Natural killer cell treated with Interleukin-12 subunit alpha and Interleukin-12 subunit beta and Interleukin-15 and Interleukin-18, amount 100 ng/mL, for 72 hours (primary cell): Measurements from ENCODE around the gene CHCHD4. TPM values are rescaled to one million over a fixed set of nuclear protein-coding genes. Genes with fewer than 3 reads are reported as not detected.
"Not testable (repeated sequence)": the region's sequence is repeated elsewhere in the genome, so short reads cannot be mapped to it uniquely, and the experiment has no call there.

Source experiments
- ATAC-seq, 2 donors: fragments of 150-1000 bp; cut with Tn5 transposase in 1 of 2; sonication (Bioruptor Pico), chemical (Tn5 transposase) in 1 of 2; 2 replicates each; pipeline ENCODE4 v1.10.0; 2021
- DNase-seq: peaks from one replicate; pipeline ENCODE4 v3.0.0; 2022; ENCODE audit warnings: low spot score
- H3K27ac Mint-ChIP-seq, 2 donors: 1 replicate in 1 of 2; 2 replicates in 1 of 2; pipeline ENCODE4 v1.8.0; 2022; ENCODE audit warnings: mixed read lengths in 2 of 2, mild to moderate bottlenecking in 1 of 2, moderate library complexity in 1 of 2
- H3K27me3 Mint-ChIP-seq, 2 donors: 1 replicate in 1 of 2; 2 replicates in 1 of 2; pipeline ENCODE4 v1.8.0; 2022; ENCODE audit warnings: mixed read lengths in 2 of 2
- H3K36me3 Mint-ChIP-seq: one replicate; pipeline ENCODE4 v1.8.0; 2022; ENCODE audit warnings: mixed read lengths
- H3K4me1 Mint-ChIP-seq, 2 donors: 1 replicate in 1 of 2; 2 replicates in 1 of 2; pipeline ENCODE4 v1.8.0; 2022; ENCODE audit warnings: low read depth in 2 of 2, mixed read lengths in 2 of 2, mild to moderate bottlenecking in 1 of 2
- H3K4me3 Mint-ChIP-seq: one replicate; pipeline ENCODE4 v1.8.0; 2022; ENCODE audit warnings: mixed read lengths
- H3K9me3 Mint-ChIP-seq: 2 replicates; pipeline ENCODE4 v1.8.0; 2022; ENCODE audit warnings: mixed read lengths
- total RNA-seq, 2 donors: library from RNA; stranded (reverse); gene quantifications; one replicate each; pipeline ENCODE4 v1.2.3, GENCODE V29; 2022

The CHCHD4 gene
- total RNA-seq, 2 donors from 2014 or later: 13.2 to 14.6 TPM

DNA sequence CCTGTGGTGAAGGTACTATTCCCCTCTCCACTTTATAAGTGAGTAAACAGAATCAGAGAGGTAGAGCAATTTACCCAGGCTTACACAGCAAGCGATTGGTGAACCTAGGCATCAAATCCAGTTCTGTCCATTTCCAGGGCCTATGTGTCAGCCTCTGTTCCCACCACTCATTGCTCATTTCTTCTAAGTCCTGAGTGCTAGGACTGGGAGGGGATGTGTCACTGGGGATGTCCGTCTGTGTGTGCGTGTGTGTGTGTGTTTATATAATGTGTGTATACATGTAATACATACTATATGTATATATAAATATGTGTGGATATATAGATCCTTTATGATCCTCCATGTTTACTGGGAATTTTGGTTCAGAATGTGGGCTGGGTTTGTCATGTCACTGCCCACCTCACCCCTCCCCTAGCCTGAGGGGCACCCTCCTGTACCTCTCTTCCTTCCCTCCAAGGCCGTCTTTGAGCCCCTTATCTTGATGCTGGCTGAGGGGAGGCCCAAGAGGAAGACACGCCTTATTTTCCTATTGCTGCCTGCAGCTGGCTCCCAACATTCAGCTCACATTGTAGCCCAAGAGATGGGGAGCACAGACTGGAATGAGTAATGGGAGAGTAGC lies 2.3 kb upstream of the CHCHD4 start:
- no peak for ATAC-seq

DNA sequence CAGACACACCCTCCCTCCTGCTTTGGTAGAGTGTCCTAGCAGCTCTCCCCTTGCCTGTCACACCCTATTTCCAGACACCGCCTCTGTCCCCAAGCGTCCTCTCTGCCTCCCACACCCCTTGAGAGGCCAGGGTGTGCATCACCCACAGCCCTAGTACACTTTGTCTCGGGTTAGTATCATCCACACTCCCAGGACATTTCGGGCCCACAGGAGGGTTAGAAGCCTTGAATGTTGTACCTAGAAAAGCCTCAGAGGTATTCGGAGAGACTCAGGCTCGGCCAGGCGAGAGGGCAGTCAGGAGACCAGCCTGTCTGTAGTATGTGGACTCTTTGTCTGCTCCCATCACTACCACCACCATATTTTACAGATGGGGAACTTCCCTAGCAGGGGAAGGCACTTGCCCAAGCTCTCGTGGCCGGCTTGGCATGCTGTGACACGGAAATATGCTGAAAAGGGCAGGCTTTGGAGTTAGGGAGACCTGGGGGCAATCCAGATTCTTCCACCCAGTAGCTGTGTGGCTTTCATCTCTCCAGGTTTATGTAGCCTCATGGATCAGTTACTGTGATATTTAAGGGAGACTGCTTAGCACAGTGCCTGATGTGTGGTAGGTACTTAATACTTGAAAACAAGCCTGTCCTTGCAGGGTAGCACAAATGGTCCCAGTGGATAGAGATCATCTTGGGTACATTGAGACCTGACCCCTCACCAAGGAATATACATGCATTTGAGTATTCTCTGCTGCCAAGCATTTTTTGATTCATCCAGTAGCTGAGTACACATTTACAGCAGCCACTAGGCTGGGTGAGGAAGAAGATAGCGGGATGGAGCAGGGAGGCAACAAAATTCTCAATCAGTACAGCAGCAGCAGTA lies 1.6 kb upstream of the CHCHD4 start:
- Mint-ChIP-seq H3K36me3 (peaks cover 21% of the 10 kb centered on the region), H3K4me3 (peak overlapping the region; percentile 99), H3K27me3 (no peaks in the 10 kb centered on the region), H3K4me1 (peaks cover 50 to 55% of the 10 kb centered on the region in 2 donors), H3K9me3 (no peaks in the 10 kb centered on the region), H3K27ac (peak overlapping the region; percentile 95)
- DNase-seq (peak; percentile 56), ATAC-seq (no peak)

More for the DNA sequence above, 2.3 kb upstream of the CHCHD4 start:
- peaks cover 26% of the 10 kb centered on the region for H3K36me3 Mint-ChIP-seq
- H3K4me3 Mint-ChIP-seq: peak overlapping the region; percentile 99
- no peaks in the 10 kb centered on the region for H3K9me3 Mint-ChIP-seq
- H3K4me1 Mint-ChIP-seq: peaks cover 50 to 55% of the 10 kb centered on the region in 2 donors
- peak; percentile 28 for DNase-seq
- no peaks in the 10 kb centered on the region for H3K27me3 Mint-ChIP-seq
- peak overlapping the region; percentile 67 to 95 for H3K27ac Mint-ChIP-seq

DNA sequence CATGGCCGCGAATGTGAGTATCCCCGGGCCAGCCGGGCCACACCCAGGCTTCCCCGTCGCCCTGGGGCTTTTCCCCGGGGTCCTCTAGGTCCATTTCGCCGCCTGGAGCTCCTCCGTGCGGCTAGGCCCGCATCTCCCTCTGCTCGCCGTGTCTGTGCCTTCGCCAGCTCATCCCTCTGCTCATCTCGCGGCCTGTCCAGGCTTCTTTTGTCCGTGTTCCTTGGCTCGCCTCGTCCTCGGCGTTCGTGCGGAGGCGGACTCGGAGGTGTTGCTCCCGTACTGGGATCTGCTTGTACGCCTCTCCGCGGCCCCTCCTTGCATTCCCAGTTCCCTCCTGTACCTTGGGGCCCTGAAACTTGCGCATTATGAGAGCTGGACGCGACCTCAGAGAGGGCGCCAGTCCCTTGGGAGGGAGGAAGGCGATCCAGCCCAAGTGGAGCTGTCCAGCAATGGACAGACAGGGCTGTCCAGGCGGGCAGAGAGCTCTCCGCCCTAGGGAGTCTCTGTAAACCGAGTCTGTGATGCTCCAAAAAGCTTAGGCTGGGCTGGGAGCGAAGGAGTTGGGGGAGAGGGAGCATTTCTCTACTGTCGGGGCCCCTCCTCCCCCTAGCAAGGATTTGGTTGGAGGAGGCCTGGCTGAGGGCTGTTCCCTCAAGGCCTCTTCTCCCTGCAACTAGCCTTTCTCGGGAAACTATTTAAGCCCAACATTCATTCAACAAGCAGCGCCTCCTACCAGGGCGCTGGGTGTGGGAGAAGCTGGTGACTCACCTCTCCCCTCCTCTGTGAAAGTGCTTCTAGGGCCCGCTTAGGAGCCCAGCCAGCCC lies 735 bp upstream of the CHCHD4 start:
- Mint-ChIP-seq H3K36me3 (peaks cover 25% of the 10 kb centered on the region), H3K4me3 (peak overlapping the region; percentile 99)

DNA sequence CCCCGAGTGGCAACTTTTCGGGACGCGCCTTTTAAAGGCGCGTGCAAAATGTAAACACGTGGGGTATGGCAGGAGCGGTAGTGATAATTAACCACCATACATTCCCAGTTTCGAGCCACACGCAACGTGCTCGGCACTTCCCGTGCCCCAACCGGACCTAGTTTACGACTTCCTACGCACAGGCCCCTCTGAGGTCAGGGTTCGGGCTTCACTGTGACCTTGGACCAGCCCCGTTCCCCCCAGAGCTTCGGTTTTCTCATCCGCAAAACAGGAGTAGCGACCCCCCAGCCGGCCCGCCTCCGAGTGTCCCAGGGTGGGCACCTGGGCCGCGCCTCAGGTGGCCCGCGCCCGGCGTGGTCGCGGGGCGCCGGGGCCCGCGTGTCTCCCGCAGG lies 451 bp downstream of the CHCHD4 start:
- Mint-ChIP-seq H3K4me1 (peaks cover 48 to 60% of the 10 kb centered on the region in 2 donors), H3K4me3 (peak overlapping the region; percentile 99), H3K27me3 (no peaks in the 10 kb centered on the region), H3K27ac (peak overlapping the region; percentile 95), H3K36me3 (peaks cover 20% of the 10 kb centered on the region), H3K9me3 (no peaks in the 10 kb centered on the region)
- peak; percentile 66 to 69 for ATAC-seq
- no peak for DNase-seq

More for the DNA sequence above, 735 bp upstream of the CHCHD4 start:
- H3K27me3 Mint-ChIP-seq: no peaks in the 10 kb centered on the region
- H3K4me1 Mint-ChIP-seq: peaks cover 50 to 57% of the 10 kb centered on the region in 2 donors
- ATAC-seq: peak in 1 of 2 donors; percentile 46
- peak; percentile 70 for DNase-seq
- peak overlapping the region; percentile 95 for H3K27ac Mint-ChIP-seq
- no peaks in the 10 kb centered on the region for H3K9me3 Mint-ChIP-seq

DNA sequence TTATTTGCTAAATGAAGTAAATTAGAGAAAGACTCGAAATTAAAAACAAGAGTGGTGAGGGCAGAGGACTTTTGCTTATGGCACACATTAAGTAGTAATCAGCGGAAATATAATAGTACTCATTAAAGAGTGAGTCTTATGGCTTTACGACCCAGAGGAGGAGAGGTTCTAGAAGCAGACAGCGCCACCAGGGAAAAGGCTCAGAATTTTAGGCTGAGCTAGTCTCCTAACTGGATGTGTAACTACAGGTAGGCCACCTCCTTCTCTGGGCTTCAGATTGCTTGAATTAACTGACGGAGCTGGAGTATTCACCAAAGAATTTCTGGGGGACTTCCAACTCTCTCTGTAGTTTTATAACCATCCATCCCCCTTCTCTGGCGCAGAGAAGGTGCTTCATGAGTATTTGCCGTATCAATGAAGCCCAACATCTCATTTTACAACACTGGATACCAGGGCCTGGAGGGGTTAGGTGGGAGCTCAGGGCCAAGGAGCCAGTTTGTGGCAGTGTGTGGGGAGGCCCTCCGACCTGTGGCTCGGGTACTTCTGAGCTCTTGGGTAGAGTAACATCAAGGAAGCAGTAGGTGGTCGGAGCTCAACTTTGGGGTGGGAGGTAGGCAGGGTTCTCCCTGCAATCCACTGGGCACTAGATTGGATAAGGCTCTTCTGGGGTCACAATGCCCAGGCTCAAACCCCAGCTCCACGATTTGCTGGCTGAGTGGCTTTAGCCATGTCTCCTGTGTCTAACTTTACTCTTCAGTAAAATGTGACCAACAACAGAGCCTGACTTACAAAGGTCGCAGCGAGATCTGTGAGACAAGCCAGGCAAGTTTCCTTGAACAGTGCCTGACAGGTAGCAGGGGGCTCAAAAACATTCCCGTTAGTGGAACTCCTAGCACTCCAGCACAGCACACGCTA lies 1.1 kb downstream of the CHCHD4 start:
- Mint-ChIP-seq H3K27ac (peak overlapping the region; percentile 95), H3K4me1 (peaks cover 45 to 56% of the 10 kb centered on the region in 2 donors), H3K9me3 (no peaks in the 10 kb centered on the region), H3K36me3 (peaks cover 15% of the 10 kb centered on the region), H3K4me3 (peak overlapping the region; percentile 99), H3K27me3 (no peaks in the 10 kb centered on the region)
- no peak for DNase-seq
- ATAC-seq: no peak

DNA sequence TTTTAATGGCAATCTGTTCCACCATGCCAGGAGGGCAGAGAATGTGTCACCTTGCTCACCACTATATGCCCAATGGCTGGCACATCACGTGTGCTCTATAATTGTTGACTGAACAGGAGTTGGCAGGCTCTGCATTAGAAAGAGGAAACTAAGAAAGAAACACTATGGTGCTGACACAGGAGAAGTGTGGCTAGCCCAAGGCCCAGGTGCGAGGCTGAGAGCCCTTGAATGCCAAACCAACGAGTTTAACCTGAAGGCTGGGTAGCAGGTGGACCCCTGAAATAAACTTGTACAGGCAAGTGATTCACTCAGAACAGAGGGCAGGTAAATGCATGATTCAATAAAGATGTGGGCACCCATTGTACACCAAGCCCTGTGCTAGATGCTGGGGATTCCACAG lies 2.4 kb downstream of the CHCHD4 start:
- Mint-ChIP-seq H3K4me1 (peaks cover 32 to 43% of the 10 kb centered on the region in 2 donors), H3K36me3 (peaks cover 10% of the 10 kb centered on the region), H3K27ac (peak overlapping the region; percentile 95), H3K9me3 (no peaks in the 10 kb centered on the region), H3K4me3 (peak overlapping the region; percentile 74), H3K27me3 (no peaks in the 10 kb centered on the region)
- ATAC-seq (no peak), DNase-seq (no peak)

DNA sequence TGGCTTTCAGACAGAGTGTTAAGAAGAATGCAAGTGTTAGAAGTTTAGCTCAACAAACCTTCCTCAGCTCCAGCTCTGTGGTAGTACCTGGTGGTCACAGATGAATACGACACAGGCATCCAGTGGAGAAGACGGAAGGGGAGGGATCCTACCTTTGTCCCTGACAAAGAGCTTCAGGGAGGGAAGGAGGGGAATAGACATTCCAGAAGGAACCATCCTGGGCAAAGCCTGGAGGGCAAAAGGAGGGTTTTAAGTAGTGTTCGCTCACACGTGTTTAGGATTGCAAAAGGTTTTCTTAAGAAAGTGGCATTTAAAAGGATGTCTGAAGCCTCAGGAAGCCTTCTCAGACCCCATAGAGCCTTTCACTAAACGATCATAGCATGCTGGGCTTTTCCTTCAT lies 2.8 kb downstream of the CHCHD4 start:
- no peak for DNase-seq
- H3K4me3 Mint-ChIP-seq: peak overlapping the region; percentile 74
- no peaks in the 10 kb centered on the region for H3K9me3 Mint-ChIP-seq
- peaks cover 10% of the 10 kb centered on the region for H3K36me3 Mint-ChIP-seq
- H3K27ac Mint-ChIP-seq: peak overlapping the region in 1 of 2 donors; percentile 95
- H3K27me3 Mint-ChIP-seq: no peaks in the 10 kb centered on the region
- H3K4me1 Mint-ChIP-seq: peaks cover 31 to 40% of the 10 kb centered on the region in 2 donors
- ATAC-seq: no peak

DNA sequence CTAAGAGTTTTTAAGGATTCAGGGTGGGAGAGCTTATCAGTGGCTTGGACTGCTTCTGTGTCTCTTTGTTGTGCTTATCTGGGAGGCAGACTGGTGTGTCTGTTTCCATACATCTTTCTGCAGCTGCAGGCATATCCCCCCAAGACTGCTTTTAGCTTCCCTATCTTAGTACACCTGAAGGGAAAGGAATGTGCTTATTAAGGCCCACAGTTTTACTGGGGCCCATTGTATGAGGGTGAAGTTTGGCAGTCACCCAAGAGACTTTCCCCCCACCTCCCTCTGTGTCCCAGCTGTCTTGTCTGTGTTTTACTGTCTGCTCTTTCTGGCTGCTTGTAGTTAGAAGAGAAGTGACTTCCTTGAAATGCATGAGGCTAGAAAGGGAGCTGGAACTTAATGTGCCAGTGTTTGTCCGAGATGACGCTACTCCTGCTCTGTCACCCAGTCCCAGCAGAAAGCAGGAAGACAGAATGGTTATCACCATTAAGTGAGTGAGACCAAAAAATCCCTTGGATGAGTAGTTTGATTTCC lies 3.7 kb downstream of the CHCHD4 start:
- not testable (repeated sequence) for H3K27ac Mint-ChIP-seq, H3K9me3 Mint-ChIP-seq, DNase-seq, ATAC-seq, H3K4me3 Mint-ChIP-seq, H3K27me3 Mint-ChIP-seq
- Mint-ChIP-seq H3K4me1 (peaks cover 24 to 32% of the 10 kb centered on the region in 2 donors), H3K36me3 (peaks cover 10% of the 10 kb centered on the region)

DNA sequence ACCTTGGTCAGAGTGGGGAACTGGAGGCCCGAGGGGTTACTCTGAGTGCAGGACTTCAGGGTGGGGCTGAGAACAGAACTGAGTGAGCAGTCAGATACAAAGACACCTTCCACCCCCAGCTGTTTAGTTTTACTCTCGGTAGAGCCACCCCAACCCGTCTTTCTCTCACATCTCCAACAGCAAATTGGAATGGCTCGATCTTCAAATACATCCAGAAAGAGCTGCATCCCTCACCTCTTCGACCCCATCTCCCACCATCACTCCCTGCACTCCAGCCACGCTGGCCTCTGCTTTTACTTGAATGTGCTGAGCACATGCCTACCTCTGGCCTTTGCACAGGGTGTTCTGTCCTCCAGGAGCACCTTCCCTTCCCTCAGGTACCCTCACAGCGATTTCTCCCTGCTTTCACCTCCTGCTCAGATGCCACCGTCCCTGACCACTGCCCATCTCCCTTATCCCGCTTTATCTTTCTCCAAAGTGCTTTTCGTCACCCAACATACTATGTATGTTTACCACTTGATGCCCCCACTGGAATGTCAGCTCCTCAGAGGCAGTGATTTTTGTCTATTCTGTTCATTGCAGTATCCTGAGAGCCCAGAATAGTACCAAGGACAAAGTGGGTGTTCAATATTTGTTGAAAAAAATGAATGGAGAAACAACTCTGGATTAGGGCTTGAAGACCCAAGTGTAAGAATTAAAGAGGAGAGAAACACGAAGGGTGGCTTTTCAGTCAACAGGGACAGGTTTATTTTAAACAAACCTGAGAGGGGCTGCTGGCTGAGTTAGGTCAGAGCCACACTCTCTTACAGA lies 4.4 kb downstream of the CHCHD4 start:
- H3K27ac Mint-ChIP-seq: no peak overlapping the region
- no peaks in the 10 kb centered on the region for H3K27me3 Mint-ChIP-seq
- no peak for DNase-seq
- no peak for ATAC-seq
- H3K36me3 Mint-ChIP-seq: peaks cover 10% of the 10 kb centered on the region
- no peak overlapping the region for H3K4me3 Mint-ChIP-seq
- H3K9me3 Mint-ChIP-seq: no peaks in the 10 kb centered on the region
- peaks cover 20 to 26% of the 10 kb centered on the region in 2 donors for H3K4me1 Mint-ChIP-seq

DNA sequence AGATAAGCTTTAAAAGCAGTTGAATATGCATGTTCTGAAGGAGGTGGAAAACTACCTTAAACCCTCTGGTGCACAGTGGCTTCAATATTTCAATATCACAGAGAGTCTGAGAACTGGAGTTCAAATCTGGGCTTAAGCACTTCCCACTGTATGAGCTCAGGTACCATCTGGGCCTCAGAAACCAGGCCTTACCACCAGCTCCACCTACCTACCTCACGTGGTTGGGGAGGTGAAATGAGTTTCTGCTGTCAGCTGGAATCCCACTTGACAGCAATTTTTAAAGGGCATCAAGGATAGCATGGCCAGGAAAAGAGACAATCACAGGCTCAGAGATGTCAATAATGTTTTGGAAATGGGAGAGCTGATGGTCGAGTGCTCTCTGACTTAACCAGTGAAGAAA lies 5.0 kb downstream of the CHCHD4 start:
- Mint-ChIP-seq H3K36me3 (peaks cover 14% of the 10 kb centered on the region), H3K4me3 (no peak overlapping the region), H3K9me3 (no peaks in the 10 kb centered on the region), H3K4me1 (peaks cover 20 to 25% of the 10 kb centered on the region in 2 donors), H3K27me3 (no peaks in the 10 kb centered on the region), H3K27ac (no peak overlapping the region)
- DNase-seq (no peak), ATAC-seq (no peak)

DNA sequence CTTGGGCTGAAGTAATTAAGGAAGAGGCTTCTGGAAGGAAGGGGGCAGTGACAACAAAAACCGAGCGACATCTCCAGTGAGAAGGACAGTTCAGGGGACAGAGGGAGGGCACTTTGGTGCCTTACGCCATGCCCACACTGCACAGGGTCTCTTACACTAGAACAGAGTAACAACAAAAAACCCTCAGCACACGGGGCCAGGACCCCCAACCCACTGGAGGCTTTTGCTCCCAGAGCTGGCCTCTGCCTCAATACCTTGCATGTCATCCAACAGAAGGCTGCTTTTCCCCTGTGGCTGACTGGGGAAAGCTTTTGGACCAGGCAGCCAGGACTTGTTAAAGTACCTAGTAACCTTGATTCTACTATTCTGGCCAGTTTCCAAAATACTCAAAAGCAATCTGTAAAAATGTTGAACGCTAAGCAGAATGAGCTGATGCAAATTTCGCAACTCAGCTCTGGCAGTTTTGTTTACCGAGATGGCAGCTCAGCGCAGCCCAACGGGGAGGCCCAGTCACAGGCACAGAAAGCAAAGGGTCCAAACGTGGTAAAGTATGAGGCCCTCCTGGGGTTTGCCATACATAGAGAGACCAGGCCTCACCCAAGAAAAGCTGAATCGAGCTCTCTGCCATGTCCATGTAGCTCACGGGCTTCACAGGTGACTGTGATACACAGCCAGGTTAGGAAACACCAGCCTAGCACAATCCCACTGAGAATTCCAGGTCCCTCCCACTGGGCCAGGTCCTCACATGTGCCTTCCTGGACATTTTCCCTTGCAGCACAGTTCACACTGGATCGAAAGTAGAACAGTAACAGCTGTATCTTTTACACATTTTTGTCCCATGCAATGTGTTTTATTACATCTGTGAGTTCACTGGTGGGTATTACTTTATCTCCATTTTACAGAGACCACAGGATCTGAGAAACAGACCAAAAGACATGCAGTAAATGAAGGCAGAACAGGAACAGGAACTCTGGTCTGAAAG lies 6.0 kb downstream of the CHCHD4 start:
- Mint-ChIP-seq H3K4me3 (no peak overlapping the region), H3K27me3 (no peaks in the 10 kb centered on the region), H3K4me1 (peaks cover 15 to 20% of the 10 kb centered on the region in 2 donors), H3K9me3 (no peaks in the 10 kb centered on the region), H3K36me3 (peaks cover 14% of the 10 kb centered on the region), H3K27ac (no peak overlapping the region)
- DNase-seq: no peak
- ATAC-seq: no peak
